GM18499 (cell line): Measurements from ENCODE around the gene NCAM1.
"Not testable (repeated sequence)": the region's sequence is repeated elsewhere in the genome, so short reads cannot be mapped to it uniquely, and the experiment has no call there.

Experiments
- ATAC-seq: cut with Tn5 transposase; IDR thresholded peaks from one replicate; pipeline ENCODE4 v1.9.1; 2021; ENCODE audit warnings: moderate number of reproducible peaks; ENCODE audit not compliant: insufficient read depth, unreplicated experiment

Gene NCAM1

GRCh38 chr11:113018913-113019312, 57.7 kb downstream of the NCAM1 start:
- no peak for ATAC-seq

GRCh38 chr11:113019711-113020110, 58.5 kb downstream of the NCAM1 start:
- ATAC-seq, result no peak

GRCh38 chr11:113021111-113021510, 59.9 kb downstream of the NCAM1 start:
- no peak for ATAC-seq

GRCh38 chr11:113022262-113022661, 61.0 kb downstream of the NCAM1 start:
- ATAC-seq, result no peak

GRCh38 chr11:113023228-113023627, 62.0 kb downstream of the NCAM1 start:
- ATAC-seq, result no peak

GRCh38 chr11:113023986-113024385, 62.8 kb downstream of the NCAM1 start:
- no peak for ATAC-seq

- no peak for ATAC-seq
Observed at GRCh38 chr11:113026778-113027177, 65.6 kb downstream of the NCAM1 start.

GRCh38 chr11:113034576-113034975, 73.4 kb downstream of the NCAM1 start:
- no peak for ATAC-seq

GRCh38 chr11:113035708-113036107, 74.5 kb downstream of the NCAM1 start:
- no peak for ATAC-seq

- ATAC-seq, result no peak
Observed at GRCh38 chr11:113043698-113044097, 82.5 kb downstream of the NCAM1 start.

- ATAC-seq, result no peak
Observed at GRCh38 chr11:113045146-113045545, 83.9 kb downstream of the NCAM1 start.

GRCh38 chr11:113046866-113047265, 85.6 kb downstream of the NCAM1 start:
- no peak for ATAC-seq

GRCh38 chr11:113048820-113049768, 87.9 kb downstream of the NCAM1 start:
- ATAC-seq, result no peak

GRCh38 chr11:113053042-113053441, 91.8 kb downstream of the NCAM1 start:
- not testable (repeated sequence) for ATAC-seq

- no peak for ATAC-seq
Observed at GRCh38 chr11:113057038-113057437, 95.8 kb downstream of the NCAM1 start.

GRCh38 chr11:113059548-113059947, 98.3 kb downstream of the NCAM1 start:
- ATAC-seq, result no peak

- no peak for ATAC-seq
Observed at GRCh38 chr11:113065330-113065729, 104.1 kb downstream of the NCAM1 start.

GRCh38 chr11:113072237-113072858, 111.1 kb downstream of the NCAM1 start:
- ATAC-seq, result no peak

- no peak for ATAC-seq
Observed at GRCh38 chr11:113073290-113073953, 112.2 kb downstream of the NCAM1 start.

- no peak for ATAC-seq
Observed at GRCh38 chr11:113075586-113076095, 114.4 kb downstream of the NCAM1 start.

- no peak for ATAC-seq
Observed at GRCh38 chr11:113077379-113077778, 116.2 kb downstream of the NCAM1 start.
